ENCODE data around the gene NKG7.

Gene NKG7

DNA sequence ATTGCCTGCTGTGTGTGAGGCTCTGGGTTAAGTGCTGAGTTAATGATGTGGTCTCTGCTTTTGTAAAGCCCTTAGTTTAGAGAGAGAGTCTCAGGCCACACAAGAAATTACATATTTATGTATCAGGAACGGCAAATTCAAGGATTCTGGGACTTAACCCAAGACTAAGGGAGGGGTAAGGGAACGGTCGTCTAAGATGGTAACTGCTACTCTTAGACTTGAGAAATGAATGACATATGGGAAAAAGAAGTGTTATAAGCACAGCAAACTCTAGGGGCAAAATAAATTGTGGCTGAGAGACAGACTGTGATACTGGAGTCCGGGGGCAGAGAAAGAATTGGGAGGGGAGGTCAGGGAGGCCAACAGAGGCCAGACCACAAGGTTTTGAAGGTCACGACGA lies 40.7 kb downstream of the NKG7 start:
- TF ChIP-seq EP300 (IDR thresholded peaks at IDR 0.05; ENCODE audit: borderline replicate concordance) (no peak), MAX (IDR thresholded peaks at IDR 0.05) (no peak), TEAD4 (IDR thresholded peaks at IDR 0.05) (no peak), FOXM1 (IDR thresholded peaks at IDR 0.05; ENCODE audit: borderline replicate concordance, low read depth) (no peak), TCF12 (IDR thresholded peaks at IDR 0.05; ENCODE audit: low read depth) (no peak)

GRCh38 chr19:51331193-51331592 lies 41.3 kb downstream of the NKG7 start:
- TF ChIP-seq FOXM1 (IDR thresholded peaks at IDR 0.05; ENCODE audit: borderline replicate concordance, low read depth), result no peak
- no peak for TF ChIP-seq RAD21 (IDR thresholded peaks at IDR 0.05; ENCODE audit: low read depth)
- no peak for TF ChIP-seq TCF12 (IDR thresholded peaks at IDR 0.05; ENCODE audit: low read depth)
- TF ChIP-seq EP300 (IDR thresholded peaks at IDR 0.05; ENCODE audit: borderline replicate concordance), result no peak
- TF ChIP-seq ZBTB7A (IDR thresholded peaks at IDR 0.05; ENCODE audit: low read depth), result no peak
- no peak for TF ChIP-seq MAX (IDR thresholded peaks at IDR 0.05)
- no peak for TF ChIP-seq CREB1 (IDR thresholded peaks at IDR 0.05; ENCODE audit: low read depth)
- no peak for TF ChIP-seq TEAD4 (IDR thresholded peaks at IDR 0.05)
- TF ChIP-seq, protein P1, sequence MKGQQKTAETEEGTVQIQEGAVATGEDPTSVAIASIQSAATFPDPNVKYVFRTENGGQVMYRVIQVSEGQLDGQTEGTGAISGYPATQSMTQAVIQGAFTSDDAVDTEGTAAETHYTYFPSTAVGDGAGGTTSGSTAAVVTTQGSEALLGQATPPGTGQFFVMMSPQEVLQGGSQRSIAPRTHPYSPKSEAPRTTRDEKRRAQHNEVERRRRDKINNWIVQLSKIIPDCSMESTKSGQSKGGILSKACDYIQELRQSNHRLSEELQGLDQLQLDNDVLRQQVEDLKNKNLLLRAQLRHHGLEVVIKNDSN (IDR thresholded peaks at IDR 0.05), result no peak
- TF ChIP-seq EGR1 (IDR thresholded peaks at IDR 0.05), result no peak
- no peak for TF ChIP-seq NFIC (IDR thresholded peaks at IDR 0.05)
- no peak for TF ChIP-seq TAF1 (IDR thresholded peaks at IDR 0.05; ENCODE audit: low read depth)
- no peak for TF ChIP-seq YY1 (IDR thresholded peaks at IDR 0.05; ENCODE audit: low read depth)

DNA sequence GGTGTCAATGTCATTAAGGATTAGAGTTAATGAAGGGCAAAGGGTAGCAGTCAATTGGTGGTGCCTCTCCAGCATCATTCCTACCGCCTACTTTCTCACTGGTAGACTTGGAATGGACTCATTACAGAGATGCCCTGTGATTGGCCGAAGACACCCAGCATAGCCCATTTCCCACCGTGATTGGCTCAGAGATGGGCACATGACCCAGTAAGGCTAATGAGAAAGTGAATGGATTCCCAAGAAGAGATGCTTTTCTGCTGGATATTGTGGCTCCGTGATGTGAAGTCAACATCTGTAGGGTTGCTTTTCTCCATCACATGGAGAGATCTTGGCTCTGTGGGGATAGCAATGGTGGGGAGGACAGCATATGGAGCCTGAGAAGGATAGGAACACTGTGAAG lies 42.1 kb downstream of the NKG7 start:
- TF ChIP-seq TAF1 (IDR thresholded peaks at IDR 0.05; ENCODE audit: low read depth), result no peak
- TF ChIP-seq, protein P1 (IDR thresholded peaks at IDR 0.05), result no peak
- no peak for TF ChIP-seq NFIC (IDR thresholded peaks at IDR 0.05)
- TF ChIP-seq EGR1 (IDR thresholded peaks at IDR 0.05), result no peak
- TF ChIP-seq, protein P2, sequence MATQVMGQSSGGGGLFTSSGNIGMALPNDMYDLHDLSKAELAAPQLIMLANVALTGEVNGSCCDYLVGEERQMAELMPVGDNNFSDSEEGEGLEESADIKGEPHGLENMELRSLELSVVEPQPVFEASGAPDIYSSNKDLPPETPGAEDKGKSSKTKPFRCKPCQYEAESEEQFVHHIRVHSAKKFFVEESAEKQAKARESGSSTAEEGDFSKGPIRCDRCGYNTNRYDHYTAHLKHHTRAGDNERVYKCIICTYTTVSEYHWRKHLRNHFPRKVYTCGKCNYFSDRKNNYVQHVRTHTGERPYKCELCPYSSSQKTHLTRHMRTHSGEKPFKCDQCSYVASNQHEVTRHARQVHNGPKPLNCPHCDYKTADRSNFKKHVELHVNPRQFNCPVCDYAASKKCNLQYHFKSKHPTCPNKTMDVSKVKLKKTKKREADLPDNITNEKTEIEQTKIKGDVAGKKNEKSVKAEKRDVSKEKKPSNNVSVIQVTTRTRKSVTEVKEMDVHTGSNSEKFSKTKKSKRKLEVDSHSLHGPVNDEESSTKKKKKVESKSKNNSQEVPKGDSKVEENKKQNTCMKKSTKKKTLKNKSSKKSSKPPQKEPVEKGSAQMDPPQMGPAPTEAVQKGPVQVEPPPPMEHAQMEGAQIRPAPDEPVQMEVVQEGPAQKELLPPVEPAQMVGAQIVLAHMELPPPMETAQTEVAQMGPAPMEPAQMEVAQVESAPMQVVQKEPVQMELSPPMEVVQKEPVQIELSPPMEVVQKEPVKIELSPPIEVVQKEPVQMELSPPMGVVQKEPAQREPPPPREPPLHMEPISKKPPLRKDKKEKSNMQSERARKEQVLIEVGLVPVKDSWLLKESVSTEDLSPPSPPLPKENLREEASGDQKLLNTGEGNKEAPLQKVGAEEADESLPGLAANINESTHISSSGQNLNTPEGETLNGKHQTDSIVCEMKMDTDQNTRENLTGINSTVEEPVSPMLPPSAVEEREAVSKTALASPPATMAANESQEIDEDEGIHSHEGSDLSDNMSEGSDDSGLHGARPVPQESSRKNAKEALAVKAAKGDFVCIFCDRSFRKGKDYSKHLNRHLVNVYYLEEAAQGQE (IDR thresholded peaks at IDR 0.05; ENCODE audit: low read depth), result no peak

- TF ChIP-seq MAX (IDR thresholded peaks at IDR 0.05) (no peak), CREB1 (IDR thresholded peaks at IDR 0.05; ENCODE audit: low read depth) (no peak), RAD21 (IDR thresholded peaks at IDR 0.05; ENCODE audit: low read depth) (no peak), ZBTB7A (IDR thresholded peaks at IDR 0.05; ENCODE audit: low read depth) (no peak), FOXM1 (IDR thresholded peaks at IDR 0.05; ENCODE audit: borderline replicate concordance, low read depth) (no peak), NFIC (IDR thresholded peaks at IDR 0.05) (no peak), CEBPB (IDR thresholded peaks at IDR 0.05) (no peak), TEAD4 (IDR thresholded peaks at IDR 0.05) (no peak)
Measured at GRCh38 chr19:51329411-51329810, 43.0 kb downstream of the NKG7 start.

GRCh38 chr19:51327066-51328001 lies 45.1 kb downstream of the NKG7 start:
- TF ChIP-seq YY1 (IDR thresholded peaks at IDR 0.05; ENCODE audit: low read depth), result no peak
- no peak for TF ChIP-seq ZBTB7A (IDR thresholded peaks at IDR 0.05; ENCODE audit: low read depth)
- TF ChIP-seq TCF12 (IDR thresholded peaks at IDR 0.05; ENCODE audit: low read depth), result no peak
- TF ChIP-seq NFIC (IDR thresholded peaks at IDR 0.05), result no peak
- TF ChIP-seq, protein P2 (IDR thresholded peaks at IDR 0.05; ENCODE audit: low read depth), result no peak
- TF ChIP-seq MAX (IDR thresholded peaks at IDR 0.05), result 0 out of 2 replicates have a peak, but pooled peaks have one; percentile 29
